ENCODE data around the gene PDE6B.
A peak's percentile ranks its signal among the peaks of the same experiment; 100 is the strongest.
"Not testable (repeated sequence)": the region's sequence is repeated elsewhere in the genome, so short reads cannot be mapped to it uniquely, and the experiment has no call there.

Gene PDE6B

GRCh38 chr4:703336-704197 lies 78.2 kb downstream of the PDE6B start:
- CTCF ChIA-PET, result no interaction called here
- no peak overlapping the region for H3K4me3 ChIP-seq (ENCODE audit: low read depth, low read length)
- POLR2A ChIA-PET, result no interaction called here
- TF ChIP-seq CTCF (IDR thresholded peaks at IDR 0.05; ENCODE audit: insufficient read depth, low read length, missing control alignments), result no peak
- no peak for DNase-seq (ENCODE audit: low read depth, low spot score)

- no peak overlapping the region for H3K4me3 ChIP-seq (ENCODE audit: low read depth, low read length)
- TF ChIP-seq CTCF (IDR thresholded peaks at IDR 0.05; ENCODE audit: insufficient read depth, low read length, missing control alignments), result no peak
- CTCF ChIA-PET, result no interaction called here
- POLR2A ChIA-PET, result no interaction called here
- no peak for DNase-seq (ENCODE audit: low read depth, low spot score)
Measured at GRCh38 chr4:704198-704891, 79.0 kb downstream of the PDE6B start.

- POLR2A ChIA-PET, result no interaction called here
- no peak overlapping the region for H3K4me3 ChIP-seq (ENCODE audit: low read depth, low read length)
- CTCF ChIA-PET, result no interaction called here
- no peak for TF ChIP-seq CTCF (IDR thresholded peaks at IDR 0.05; ENCODE audit: insufficient read depth, low read length, missing control alignments)
- no peak for DNase-seq (ENCODE audit: low read depth, low spot score)
Measured at GRCh38 chr4:704971-705277, 79.6 kb downstream of the PDE6B start.

- peak; percentile 44 for DNase-seq (ENCODE audit: low read depth, low spot score)
- no peak for TF ChIP-seq CTCF (IDR thresholded peaks at IDR 0.05; ENCODE audit: insufficient read depth, low read length, missing control alignments)
- peak within 1 kb of the TSS; percentile 76 for H3K4me3 ChIP-seq (ENCODE audit: low read depth, low read length)
- ChIA-PET POLR2A (interaction anchor here (0.5 kb wide), 1 partner anchor 60 kb away, joined by 3 read pairs; no protein-coding TSS in a partner anchor), CTCF (no interaction called here)
Measured at GRCh38 chr4:705278-706082, 80.1 kb downstream of the PDE6B start, which contains the start of gene PCGF3. PCGF3 (plus strand) TSS chr4:705832; CDS start chr4:733681, 27,849 bp downstream.

- DNase-seq (ENCODE audit: low read depth, low spot score); CTCF ChIA-PET; POLR2A ChIA-PET: not testable (repeated sequence)
- H3K4me3 ChIP-seq (ENCODE audit: low read depth, low read length), result peak overlapping the region; percentile 76
Measured at GRCh38 chr4:706083-706633, 80.8 kb downstream of the PDE6B start.

GRCh38 chr4:706834-707598 lies 81.6 kb downstream of the PDE6B start:
- no peak for TF ChIP-seq CTCF (IDR thresholded peaks at IDR 0.05; ENCODE audit: insufficient read depth, low read length, missing control alignments)
- POLR2A ChIA-PET, result no interaction called here
- H3K4me3 ChIP-seq (ENCODE audit: low read depth, low read length), result peak overlapping the region; percentile 76
- CTCF ChIA-PET, result no interaction called here
- DNase-seq (ENCODE audit: low read depth, low spot score), result no peak
